ENCODE data around the gene GNB5.

GRCh38 chr15:52179278-52180195, 11.7 kb downstream of the GNB5 start:
- TF ChIP-seq POLR2A (IDR thresholded peaks at IDR 0.05), result peak; percentile 41
- TF ChIP-seq CTCF (IDR thresholded peaks at IDR 0.05), result peak in 1 of 5 experiments; percentile 6
- TF ChIP-seq POLR2AphosphoS5 (IDR thresholded peaks at IDR 0.05), result peak; percentile 62 to 83 (median 70)
